Calu3 (cell line): Measurements from ENCODE around the gene KCNMB3. TPM values are rescaled to one million over a fixed set of nuclear protein-coding genes. Genes with fewer than 3 reads are reported as not detected.
"Not testable (repeated sequence)": the region's sequence is repeated elsewhere in the genome, so short reads cannot be mapped to it uniquely, and the experiment has no call there.

Source experiments
- BruUV-seq: library from RNA; stranded (reverse); fragments of 400-500 nt; replicated peaks from 2 replicates; lab custom pipeline; 2021; lab: Mats Ljungman, UMichigan
- CTCF ChIA-PET: fragments of 300-600 bp; sonication (Branson Sonifier 250); formaldehyde crosslinking; loops from one replicate; lab custom pipeline; 2022; ENCODE audit warnings: antibody characterized with exemption; lab: Charles Lee
- DNase-seq: peaks from one replicate; pipeline ENCODE4 v3.0.0; 2022
- H3K27ac Mint-ChIP-seq: one replicate; pipeline ENCODE4 v1.8.0; 2022; ENCODE audit warnings: mixed read lengths; ENCODE audit not compliant: unreplicated experiment
- H3K27me3 Mint-ChIP-seq: one replicate; pipeline ENCODE4 v1.8.0; 2022; ENCODE audit warnings: mixed read lengths; ENCODE audit not compliant: unreplicated experiment
- H3K36me3 Mint-ChIP-seq: one replicate; pipeline ENCODE4 v1.8.0; 2022; ENCODE audit warnings: mild to moderate bottlenecking, moderate library complexity, mixed read lengths; ENCODE audit not compliant: insufficient read depth, unreplicated experiment
- H3K4me1 Mint-ChIP-seq: one replicate; pipeline ENCODE4 v1.8.0; 2022; ENCODE audit warnings: mild to moderate bottlenecking, low read depth, mixed read lengths; ENCODE audit not compliant: unreplicated experiment
- H3K4me3 Mint-ChIP-seq: one replicate; pipeline ENCODE4 v1.8.0; 2022; ENCODE audit warnings: mild to moderate bottlenecking, low read depth, moderate library complexity, mixed read lengths; ENCODE audit not compliant: unreplicated experiment
- H3K9me3 Mint-ChIP-seq: one replicate; pipeline ENCODE4 v1.8.0; 2022; ENCODE audit warnings: low read depth, mixed read lengths; ENCODE audit not compliant: unreplicated experiment
- intact Hi-C: fragments of 100-400 bp; cut with micrococcal nuclease; formaldehyde crosslinking; loops from one replicate; pipeline ENCODE4 v1.10.0; 2022; ENCODE audit not compliant: unreplicated experiment
- total RNA-seq: library from RNA; stranded (reverse); gene quantifications from 2 replicates; pipeline ENCODE4 v1.2.3, GENCODE V29; 2022
- TF ChIP-seq, protein P1 (sequence below): fragments of 200-600 bp; IDR thresholded peaks from one replicate; pipeline ENCODE4 v1.8.0; 2022; ENCODE audit warnings: antibody characterized with exemption; ENCODE audit not compliant: unreplicated experiment

KCNMB3 gene
- total RNA-seq, 1 experiment from 2014 or later, result 4.6 TPM

DNA sequence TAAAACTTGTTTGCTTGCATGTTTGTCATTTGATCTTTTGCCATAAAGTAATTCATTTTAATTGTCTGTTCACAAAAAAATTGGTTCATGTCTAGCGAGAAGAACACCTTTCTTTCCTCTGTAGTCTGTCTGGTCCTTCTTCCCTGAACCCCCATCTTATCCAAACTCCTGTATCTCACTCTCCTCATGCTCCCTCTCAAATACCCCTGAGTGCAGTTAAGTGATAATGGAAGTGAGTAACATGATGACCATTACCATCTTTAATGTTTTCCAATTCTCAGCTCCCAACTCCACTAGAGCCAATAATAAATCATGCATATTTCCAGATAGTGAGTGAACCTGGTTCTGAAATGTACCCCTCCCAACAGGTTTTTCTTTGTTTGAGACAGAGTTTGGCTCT is 14.2 kb upstream of the KCNMB3 start:
- H3K27me3 Mint-ChIP-seq, result no peaks in the 10 kb centered on the region
- no peak for DNase-seq
- intact Hi-C loops, result no loop called here
- peaks cover 7% of the 10 kb centered on the region for H3K9me3 Mint-ChIP-seq
- BruUV-seq, result no TSS peak
- peaks cover 17% of the 10 kb centered on the region for H3K4me1 Mint-ChIP-seq
- CTCF ChIA-PET, result no interaction called here
- H3K4me3 Mint-ChIP-seq, result no peak overlapping the region
- no peak overlapping the region for H3K27ac Mint-ChIP-seq
- H3K36me3 Mint-ChIP-seq, result peaks cover 6% of the 10 kb centered on the region
- TF ChIP-seq, protein P1, sequence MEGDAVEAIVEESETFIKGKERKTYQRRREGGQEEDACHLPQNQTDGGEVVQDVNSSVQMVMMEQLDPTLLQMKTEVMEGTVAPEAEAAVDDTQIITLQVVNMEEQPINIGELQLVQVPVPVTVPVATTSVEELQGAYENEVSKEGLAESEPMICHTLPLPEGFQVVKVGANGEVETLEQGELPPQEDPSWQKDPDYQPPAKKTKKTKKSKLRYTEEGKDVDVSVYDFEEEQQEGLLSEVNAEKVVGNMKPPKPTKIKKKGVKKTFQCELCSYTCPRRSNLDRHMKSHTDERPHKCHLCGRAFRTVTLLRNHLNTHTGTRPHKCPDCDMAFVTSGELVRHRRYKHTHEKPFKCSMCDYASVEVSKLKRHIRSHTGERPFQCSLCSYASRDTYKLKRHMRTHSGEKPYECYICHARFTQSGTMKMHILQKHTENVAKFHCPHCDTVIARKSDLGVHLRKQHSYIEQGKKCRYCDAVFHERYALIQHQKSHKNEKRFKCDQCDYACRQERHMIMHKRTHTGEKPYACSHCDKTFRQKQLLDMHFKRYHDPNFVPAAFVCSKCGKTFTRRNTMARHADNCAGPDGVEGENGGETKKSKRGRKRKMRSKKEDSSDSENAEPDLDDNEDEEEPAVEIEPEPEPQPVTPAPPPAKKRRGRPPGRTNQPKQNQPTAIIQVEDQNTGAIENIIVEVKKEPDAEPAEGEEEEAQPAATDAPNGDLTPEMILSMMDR, result no peak

DNA sequence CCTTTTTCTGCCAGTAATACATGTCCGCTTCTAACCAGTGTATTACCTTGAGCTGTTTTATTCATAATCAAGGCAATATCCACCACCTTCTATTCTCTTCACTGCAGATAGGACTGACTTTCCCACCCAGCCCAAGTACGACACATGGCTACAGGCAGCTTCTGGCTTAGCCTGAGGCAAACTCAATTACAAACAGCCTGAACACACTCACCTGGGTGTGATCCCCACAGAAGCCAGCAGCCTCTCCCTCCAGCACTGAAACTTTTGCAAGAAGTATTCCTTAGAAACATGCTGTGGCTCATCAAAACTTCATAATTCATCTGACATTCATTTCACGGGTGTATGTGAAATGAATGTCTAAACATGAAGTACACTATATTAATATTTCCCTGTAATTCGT is 13.5 kb upstream of the KCNMB3 start:
- Mint-ChIP-seq H3K27ac (no peak overlapping the region), H3K4me3 (no peak overlapping the region), H3K9me3 (peaks cover 12% of the 10 kb centered on the region), H3K4me1 (peaks cover 23% of the 10 kb centered on the region), H3K36me3 (peaks cover 6% of the 10 kb centered on the region), H3K27me3 (no peaks in the 10 kb centered on the region)
- CTCF ChIA-PET, result no interaction called here
- BruUV-seq, result no TSS peak
- intact Hi-C loops, result no loop called here
- TF ChIP-seq, protein P1, result no peak
- no peak for DNase-seq

DNA sequence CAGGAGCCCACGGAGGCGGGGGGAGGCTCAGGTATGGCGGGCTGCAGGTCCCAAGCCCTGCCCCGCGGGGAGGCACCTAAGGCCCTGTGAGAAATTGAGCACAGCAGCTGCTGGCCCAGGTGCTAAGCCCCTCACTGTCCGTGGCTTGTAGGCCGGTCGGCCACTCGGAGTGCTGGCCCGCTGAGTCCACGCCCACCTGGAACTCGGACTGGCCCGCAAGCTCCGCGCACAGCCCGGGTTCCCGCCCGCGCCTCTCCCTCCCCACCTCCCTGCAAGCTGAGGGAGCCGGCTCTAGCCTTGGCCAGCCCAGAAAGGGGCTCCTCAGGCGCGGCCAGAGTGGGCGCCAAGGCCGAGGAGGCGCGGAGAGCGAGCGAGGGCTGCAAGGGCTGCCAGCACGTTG is 12.2 kb upstream of the KCNMB3 start:
- CTCF ChIA-PET, result no interaction called here
- H3K4me3 Mint-ChIP-seq, result no peak overlapping the region
- TF ChIP-seq, protein P1, result no peak
- H3K9me3 Mint-ChIP-seq, result peaks cover 16% of the 10 kb centered on the region
- peaks cover 26% of the 10 kb centered on the region for H3K4me1 Mint-ChIP-seq
- peaks cover 6% of the 10 kb centered on the region for H3K36me3 Mint-ChIP-seq
- intact Hi-C loops, result no loop called here
- H3K27me3 Mint-ChIP-seq, result no peaks in the 10 kb centered on the region
- no peak for DNase-seq
- H3K27ac Mint-ChIP-seq, result no peak overlapping the region
- BruUV-seq, result no TSS peak

DNA sequence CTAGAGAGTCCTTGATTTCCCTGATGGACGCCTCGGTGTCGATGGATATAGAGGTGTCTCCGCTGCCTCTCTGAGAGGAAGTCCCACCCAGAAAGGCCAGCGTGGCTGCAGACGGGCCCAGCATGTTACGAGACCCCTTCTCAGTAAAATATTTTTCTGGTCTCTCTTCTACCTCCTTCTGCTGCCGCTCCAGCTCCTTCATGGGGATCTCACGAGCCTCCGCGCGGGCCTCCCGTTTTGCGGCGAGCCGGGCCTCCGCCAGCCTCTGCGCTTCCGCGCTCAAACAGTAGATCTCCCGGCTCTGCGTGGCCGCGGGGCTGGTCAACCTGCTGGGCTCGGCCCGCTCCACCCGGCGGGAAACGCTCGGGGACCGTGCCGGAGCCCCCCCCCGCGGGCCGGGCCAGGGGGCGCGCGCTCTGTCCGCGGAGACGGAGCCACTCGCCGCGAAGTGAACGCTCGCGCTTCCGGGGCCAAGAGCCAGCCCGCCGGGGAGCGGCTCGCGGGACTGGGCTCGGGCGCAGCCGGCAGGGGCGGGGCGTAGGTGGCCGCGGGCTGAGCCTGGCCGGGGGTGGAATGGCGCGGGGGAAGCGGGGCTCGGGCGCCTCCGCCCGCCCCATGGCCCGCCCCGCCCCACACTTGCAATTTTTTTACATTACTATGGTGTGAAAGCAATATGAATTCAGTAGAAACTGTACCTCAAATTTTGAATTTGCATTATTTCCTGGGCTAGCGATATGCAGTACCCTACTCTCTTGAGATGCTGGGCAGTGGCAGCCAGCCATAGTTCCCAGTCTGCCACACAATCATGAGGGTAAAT is 10.2 kb upstream of the KCNMB3 start:
- intact Hi-C loops, result no loop called here
- BruUV-seq, result no TSS peak
- peak overlapping the region; percentile 72 for H3K4me3 Mint-ChIP-seq
- H3K27me3 Mint-ChIP-seq, result no peaks in the 10 kb centered on the region
- peaks cover 6% of the 10 kb centered on the region for H3K36me3 Mint-ChIP-seq
- H3K27ac Mint-ChIP-seq, result no peak overlapping the region
- peak; percentile 92 for DNase-seq
- H3K4me1 Mint-ChIP-seq, result peaks cover 26% of the 10 kb centered on the region
- peaks cover 16% of the 10 kb centered on the region for H3K9me3 Mint-ChIP-seq
- CTCF ChIA-PET, result interaction anchor here (0.6 kb wide), 1 partner anchor 145 kb away, joined by 5 read pairs; no protein-coding TSS in a partner anchor
- TF ChIP-seq, protein P1, result no peak

DNA sequence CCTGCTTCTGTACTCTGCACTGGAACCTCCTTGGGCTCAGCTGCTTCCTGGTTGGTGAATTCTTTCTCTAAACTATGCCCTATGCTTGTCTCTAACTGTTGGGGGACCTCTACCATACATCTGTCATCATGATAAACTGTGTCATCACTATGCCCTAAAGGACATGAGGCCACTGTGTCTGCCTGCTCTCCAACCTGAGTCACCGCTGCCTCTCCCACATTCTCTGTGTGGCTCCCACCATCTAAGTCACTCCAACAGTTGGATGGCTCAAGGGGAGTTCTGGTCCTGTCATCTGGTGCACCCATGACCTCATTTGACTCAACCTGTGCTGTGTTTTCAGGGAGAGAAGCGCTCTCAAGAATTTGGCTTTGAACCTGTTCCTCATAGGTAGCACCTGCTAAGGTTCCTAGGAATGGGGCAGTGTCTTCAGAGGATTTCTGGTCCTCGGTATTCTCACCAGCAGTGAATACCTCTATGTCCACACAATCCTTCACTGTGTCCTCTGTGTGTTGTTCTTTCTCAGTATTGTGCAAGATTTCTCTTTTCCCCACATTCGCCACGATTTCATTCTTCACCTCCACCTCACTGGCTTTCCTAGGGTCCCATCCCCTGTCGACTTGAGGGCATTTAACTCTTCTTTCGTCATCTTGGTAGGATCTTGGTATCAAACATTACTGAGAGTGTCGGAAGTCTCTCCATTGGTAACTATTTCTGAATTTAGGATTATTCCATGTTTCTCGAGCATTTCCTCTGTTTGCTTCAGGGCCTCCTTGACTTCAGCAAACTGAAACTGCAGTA is 9.2 kb upstream of the KCNMB3 start:
- CTCF ChIA-PET, result not testable (repeated sequence)
- intact Hi-C loops, result loop anchor here (5.0 kb wide), 1 partner anchor 113 kb away; the partner anchor contains the start of gene PIK3CA

More for the DNA sequence above, 9.2 kb upstream of the KCNMB3 start:
- Mint-ChIP-seq H3K4me3 (peak overlapping the region; percentile 72), H3K4me1 (peaks cover 26% of the 10 kb centered on the region), H3K9me3 (peaks cover 16% of the 10 kb centered on the region)
- TSS peak; percentile 66 for BruUV-seq
- not testable (repeated sequence) for H3K36me3 Mint-ChIP-seq, H3K27ac Mint-ChIP-seq, DNase-seq, H3K27me3 Mint-ChIP-seq
